Measurements from ENCODE around the gene RANBP17.

DNA sequence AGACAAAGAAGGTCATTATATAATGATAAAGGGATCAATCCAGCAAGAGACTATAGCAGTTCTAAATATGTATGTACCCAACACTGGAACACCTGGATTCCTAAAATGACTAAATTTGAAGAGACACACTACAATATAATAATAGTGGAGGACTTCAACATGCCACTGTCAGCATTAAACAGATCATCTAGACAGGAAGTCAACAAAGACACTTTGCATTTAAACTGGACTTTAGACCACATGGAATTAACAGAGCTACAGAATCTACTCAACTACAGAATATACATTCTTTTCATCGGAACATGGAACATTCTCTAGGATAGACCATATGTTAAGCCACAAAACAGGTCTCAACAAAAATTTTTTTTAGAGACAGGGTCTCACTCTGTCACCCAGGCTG, 388.9 kb downstream of the RANBP17 start:
- TF ChIP-seq, protein P1, sequence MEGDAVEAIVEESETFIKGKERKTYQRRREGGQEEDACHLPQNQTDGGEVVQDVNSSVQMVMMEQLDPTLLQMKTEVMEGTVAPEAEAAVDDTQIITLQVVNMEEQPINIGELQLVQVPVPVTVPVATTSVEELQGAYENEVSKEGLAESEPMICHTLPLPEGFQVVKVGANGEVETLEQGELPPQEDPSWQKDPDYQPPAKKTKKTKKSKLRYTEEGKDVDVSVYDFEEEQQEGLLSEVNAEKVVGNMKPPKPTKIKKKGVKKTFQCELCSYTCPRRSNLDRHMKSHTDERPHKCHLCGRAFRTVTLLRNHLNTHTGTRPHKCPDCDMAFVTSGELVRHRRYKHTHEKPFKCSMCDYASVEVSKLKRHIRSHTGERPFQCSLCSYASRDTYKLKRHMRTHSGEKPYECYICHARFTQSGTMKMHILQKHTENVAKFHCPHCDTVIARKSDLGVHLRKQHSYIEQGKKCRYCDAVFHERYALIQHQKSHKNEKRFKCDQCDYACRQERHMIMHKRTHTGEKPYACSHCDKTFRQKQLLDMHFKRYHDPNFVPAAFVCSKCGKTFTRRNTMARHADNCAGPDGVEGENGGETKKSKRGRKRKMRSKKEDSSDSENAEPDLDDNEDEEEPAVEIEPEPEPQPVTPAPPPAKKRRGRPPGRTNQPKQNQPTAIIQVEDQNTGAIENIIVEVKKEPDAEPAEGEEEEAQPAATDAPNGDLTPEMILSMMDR (IDR thresholded peaks at IDR 0.05) = no peak
- no peak for TF ChIP-seq POLR2A (IDR thresholded peaks at IDR 0.05)
